IMR-90 (cell line): ENCODE data around the gene TAF4B. TPM values are rescaled to one million over a fixed set of nuclear protein-coding genes. Genes with fewer than 3 reads are reported as not detected.

Source experiments
- ATAC-seq: fragments of 200-7000 bp; cut with Tn5 transposase; 2 replicates; pipeline ENCODE4 v1.9.1; 2020; ENCODE audit warnings: low read depth, mild to moderate bottlenecking, moderate library complexity
- BruUV-seq: library from RNA; stranded (reverse); fragments of 400-500 nt; replicated peaks from 2 replicates; lab custom pipeline; 2021; lab: Mats Ljungman, UMichigan
- CTCF ChIA-PET: fragments of 300-600 bp; formaldehyde crosslinking; extraction: SDS; loops from one replicate; lab custom pipeline; 2021; ENCODE audit warnings: antibody characterized with exemption; lab: Yijun Ruan, JAX
- POLR2A ChIA-PET: fragments of 300-600 bp; sonication (Branson Sonifier 250); formaldehyde crosslinking; loops from one replicate; lab custom pipeline; 2022; ENCODE audit warnings: antibody characterized with exemption; ENCODE audit not compliant: unreplicated experiment; lab: Charles Lee
- DNase-seq: peaks from one replicate; pipeline ENCODE4 v3.0.0; 2013
- H2AFZ ChIP-seq: replicated peaks from 2 replicates; pipeline ENCODE3; 2013; ENCODE audit warnings: low read length, mild to moderate bottlenecking; ENCODE audit not compliant: poor library complexity
- H2AK5ac ChIP-seq: 2 replicates; pipeline ENCODE4 v1.6.1; 2013; ENCODE audit warnings: low read depth, low read length, inconsistent platforms
- H2AK9ac ChIP-seq: replicated peaks from 2 replicates; pipeline ENCODE3; 2013; ENCODE audit warnings: mild to moderate bottlenecking, low read depth, low read length, moderate library complexity; ENCODE audit not compliant: poor library complexity
- H2BK120ac ChIP-seq: 2 replicates; pipeline ENCODE4 v1.6.1; 2013; ENCODE audit warnings: low read depth, low read length, inconsistent platforms
- H2BK15ac ChIP-seq: 3 replicates; pipeline ENCODE4 v1.6.1; 2013; ENCODE audit warnings: low read depth, low read length, inconsistent platforms
- H2BK20ac ChIP-seq: 2 replicates; pipeline ENCODE4 v1.6.1; 2013; ENCODE audit warnings: low read depth, mild to moderate bottlenecking, inconsistent platforms, low read length, moderate library complexity
- H2BK5ac ChIP-seq: 2 replicates; pipeline ENCODE4 v1.6.1; 2013; ENCODE audit warnings: mild to moderate bottlenecking, low read depth, low read length, inconsistent platforms; ENCODE audit not compliant: poor library complexity, severe bottlenecking
- H3K14ac ChIP-seq: replicated peaks from 2 replicates; pipeline ENCODE4 v1.6.1; 2013; ENCODE audit warnings: low read depth, low read length, inconsistent platforms
- H3K18ac ChIP-seq: 2 replicates; pipeline ENCODE4 v1.6.1; 2013; ENCODE audit warnings: low read depth, low read length, control low read depth
- H3K23ac ChIP-seq: 2 replicates; pipeline ENCODE4 v1.6.1; 2013; ENCODE audit warnings: low read depth, low read length, inconsistent platforms
- H3K27ac ChIP-seq: 2 replicates; pipeline ENCODE4 v1.5.1; 2013; ENCODE audit warnings: mild to moderate bottlenecking, control low read depth, low read length; ENCODE audit not compliant: insufficient read depth
- H3K27me3 ChIP-seq: 2 replicates; pipeline ENCODE4 v1.6.1; 2013; ENCODE audit warnings: low read length; ENCODE audit not compliant: control insufficient read depth, insufficient read depth
- H3K36me3 ChIP-seq: 2 replicates; pipeline ENCODE4 v1.6.1; 2013; ENCODE audit warnings: low read length, mixed read lengths; ENCODE audit not compliant: control insufficient read depth, insufficient read depth
- H3K4ac ChIP-seq: 2 replicates; pipeline ENCODE4 v1.6.1; 2013; ENCODE audit warnings: low read depth, low read length, inconsistent platforms
- H3K4me1 ChIP-seq: 2 replicates; pipeline ENCODE4 v1.6.1; 2013; ENCODE audit warnings: low read length, mixed read lengths; ENCODE audit not compliant: control insufficient read depth, insufficient read depth
- H3K4me2 ChIP-seq: 2 replicates; pipeline ENCODE4 v1.6.1; 2013; ENCODE audit warnings: low read depth, mild to moderate bottlenecking, control low read depth, low read length, moderate library complexity
- H3K4me3 ChIP-seq: 2 replicates; pipeline ENCODE4 v1.5.1; 2013; ENCODE audit warnings: low read depth, mild to moderate bottlenecking, control low read depth, low read length, moderate library complexity; ENCODE audit not compliant: insufficient read depth
- H3K56ac ChIP-seq: 2 replicates; pipeline ENCODE4 v1.6.1; 2013; ENCODE audit warnings: low read length, inconsistent platforms; ENCODE audit not compliant: insufficient read depth; ENCODE audit errors: extremely low read depth
- H3K79me1 ChIP-seq, 2 experiments: 2 replicates each; pipeline ENCODE4 v1.6.1; 2013; ENCODE audit warnings: low read length in 2 of 2, inconsistent platforms in 1 of 2, low read depth in 1 of 2
- H3K9ac ChIP-seq: 2 replicates; pipeline ENCODE4 v1.6.1; 2013; ENCODE audit warnings: low read depth, low read length, control low read depth
- H3K9me1 ChIP-seq: 2 replicates; pipeline ENCODE4 v1.6.1; 2013; ENCODE audit warnings: low read length, inconsistent platforms; ENCODE audit not compliant: insufficient read depth
- H3K9me3 ChIP-seq: 2 replicates; pipeline ENCODE4 v1.6.1; 2013; ENCODE audit warnings: low read length; ENCODE audit not compliant: control insufficient read depth, insufficient read depth
- H4K20me1 ChIP-seq: 2 replicates; pipeline ENCODE4 v1.6.1; 2013; ENCODE audit warnings: low read length, inconsistent platforms; ENCODE audit not compliant: insufficient read depth
- H4K5ac ChIP-seq: 2 replicates; pipeline ENCODE4 v1.6.1; 2013; ENCODE audit warnings: mild to moderate bottlenecking, low read depth, low read length, control low read depth
- H4K8ac ChIP-seq, 2 experiments: 2 replicates each; pipeline ENCODE4 v1.6.1; 2013; ENCODE audit warnings: low read depth in 2 of 2, low read length in 2 of 2, control low read depth in 1 of 2, inconsistent platforms in 1 of 2
- H4K91ac ChIP-seq: 2 replicates; pipeline ENCODE4 v1.6.1; 2013; ENCODE audit warnings: low read depth, low read length, inconsistent platforms; ENCODE audit not compliant: insufficient read depth
- BHLHE40 ChIP-seq: fragments of 150-350 bp; IDR thresholded peaks from 2 replicates; pipeline ENCODE4 v1.6.1; 2016; ENCODE audit warnings: mild to moderate bottlenecking, low read depth, low read length
- CEBPB ChIP-seq: IDR thresholded peaks from 2 replicates; pipeline ENCODE4 v1.6.1; 2012; ENCODE audit warnings: low read depth, low read length, improper control_type of control experiment
- CHD1 ChIP-seq: IDR thresholded peaks from 2 replicates; pipeline ENCODE4 v1.6.1; 2012; ENCODE audit warnings: low read depth, low read length, improper control_type of control experiment
- ELK1 ChIP-seq: fragments of 150-350 bp; IDR thresholded peaks from 2 replicates; pipeline ENCODE4 v1.6.1; 2016; ENCODE audit warnings: low read depth, mild to moderate bottlenecking, low read length, moderate library complexity, borderline replicate concordance
- FOS ChIP-seq: fragments of 150-350 bp; IDR thresholded peaks from 2 replicates; pipeline ENCODE4 v1.6.1; 2016; ENCODE audit warnings: low read depth, low read length
- MAFK ChIP-seq: IDR thresholded peaks from 2 replicates; pipeline ENCODE4 v1.6.1; 2012; ENCODE audit warnings: low read depth, low read length, improper control_type of control experiment
- MAZ ChIP-seq: IDR thresholded peaks from 2 replicates; pipeline ENCODE4 v1.6.1; 2012; ENCODE audit warnings: low read depth, mild to moderate bottlenecking, low read length, improper control_type of control experiment, moderate library complexity, borderline replicate concordance
- MXI1 ChIP-seq: IDR thresholded peaks from 2 replicates; pipeline ENCODE4 v1.6.1; 2012; ENCODE audit warnings: low read depth, mild to moderate bottlenecking, low read length, moderate library complexity, borderline replicate concordance
- NFE2L2 ChIP-seq: fragments of 150-350 bp; IDR thresholded peaks from 2 replicates; pipeline ENCODE4 v1.6.1; 2016; ENCODE audit warnings: low read depth, mild to moderate bottlenecking, low read length
- POLR2A ChIP-seq: IDR thresholded peaks from 2 replicates; pipeline ENCODE4 v1.6.1; 2012; ENCODE audit warnings: mild to moderate bottlenecking, low read depth, low read length
- RAD21 ChIP-seq: IDR thresholded peaks from 2 replicates; pipeline ENCODE4 v1.6.1; 2012; ENCODE audit warnings: low read length, improper control_type of control experiment
- RCOR1 ChIP-seq: IDR thresholded peaks from 2 replicates; pipeline ENCODE4 v1.6.1; 2012; ENCODE audit warnings: mild to moderate bottlenecking, low read length, improper control_type of control experiment; ENCODE audit not compliant: insufficient replicate concordance
- RFX5 ChIP-seq: IDR thresholded peaks from 2 replicates; pipeline ENCODE4 v1.8.0; 2012; ENCODE audit warnings: low read depth, mild to moderate bottlenecking, low read length, moderate library complexity
- SMC3 ChIP-seq: fragments of 150-350 bp; IDR thresholded peaks from 2 replicates; pipeline ENCODE4 v1.6.1; 2016; ENCODE audit warnings: low read depth, mild to moderate bottlenecking, antibody characterized with exemption, low read length, moderate library complexity
- WGBS, 2 experiments: methylation state at CpG; one replicate each; pipeline versions ENCODE4 v1.1.5 to v1.1.7; 2013; ENCODE audit warnings: missing lambda C conversion rate in 2 of 2; ENCODE audit not compliant: insufficient read length in 1 of 2; ENCODE audit errors: extremely low coverage in 2 of 2; 5-methylcytosine and 5-hydroxymethylcytosine counted together
- dilution Hi-C: fragments of 300-500 bp; cut with HindIII; formaldehyde crosslinking; loops from one replicate; pipeline ENCODE4 v1.14.3; 2018; ENCODE audit warnings: low sequenced_read_pairs; ENCODE audit not compliant: unreplicated experiment
- in situ Hi-C: fragments of 300-500 bp; cut with MboI; formaldehyde crosslinking; loops from 3 replicates; pipeline ENCODE4 v1.14.3; 2019; ENCODE audit warnings: low sequenced_read_pairs, inconsistent platforms, mixed read lengths
- intact Hi-C: fragments of 100-400 bp; cut with micrococcal nuclease; formaldehyde crosslinking; loops from 2 replicates; pipeline ENCODE4 v1.10.0; 2022
- polyA plus RNA-seq, 3 experiments: library from polyadenylated mRNA; depleted of rRNA; stranded (reverse); fragments of >200 nt; gene quantifications; 2 replicates each; pipeline ENCODE4 v1.2.3, GENCODE V29; 2012; ENCODE audit warnings: low replicate concordance in 1 of 3
- total RNA-seq: library from RNA; depleted of rRNA; stranded (reverse); fragments of >200 nt; gene quantifications from 2 replicates; pipeline ENCODE4 v1.2.3, GENCODE V29; 2012

Gene TAF4B
- total and polyA plus RNA-seq, 2 of the 4 experiments (the other 2 are of a cell fraction) = 0.38 to 1.1 TPM

GRCh38 chr18:26421503-26421902 lies 195.3 kb downstream of the TAF4B start:
- Histone ChIP-seq H2BK5ac (no peak overlapping the region), H3K14ac (no peak overlapping the region), H2BK20ac (no peak overlapping the region), H2AK5ac (no peak overlapping the region), H3K4ac (no peak overlapping the region), H2BK15ac (no peak overlapping the region), H4K20me1 (no peaks in the 10 kb centered on the region), H2BK120ac (no peak overlapping the region), H4K91ac (no peak overlapping the region), H4K8ac (no peak overlapping the region), H3K18ac (no peak overlapping the region), H3K4me1 (no peaks in the 10 kb centered on the region), H2AK9ac (no peak overlapping the region), H3K79me1 (no peaks in the 10 kb centered on the region), H3K27ac (no peak overlapping the region), H3K36me3 (no peaks in the 10 kb centered on the region), H4K5ac (no peak overlapping the region), H3K9ac (no peak overlapping the region), H3K9me1 (no peaks in the 10 kb centered on the region), H2AFZ (no peak overlapping the region), H3K4me3 (no peak overlapping the region), H3K9me3 (no peaks in the 10 kb centered on the region), H3K27me3 (peaks cover 11% of the 10 kb centered on the region), H3K23ac (no peak overlapping the region), H3K56ac (no peak overlapping the region), H3K4me2 (no peak overlapping the region)
- no peak for TF ChIP-seq SMC3
- TF ChIP-seq RFX5 = no peak
- no peak for TF ChIP-seq NFE2L2
- TF ChIP-seq ELK1 = no peak
- TF ChIP-seq CHD1 = no peak
- no peak for TF ChIP-seq RCOR1
- TF ChIP-seq RAD21 = no peak
- TF ChIP-seq MXI1 = no peak
- TF ChIP-seq MAFK = no peak
- TF ChIP-seq CEBPB = no peak
- no peak for TF ChIP-seq MAZ
- TF ChIP-seq BHLHE40 = no peak
- TF ChIP-seq POLR2A = no peak
- TF ChIP-seq FOS = no peak
- ChIA-PET POLR2A (no interaction called here), CTCF (interaction anchor here (1.3 kb wide), 1 partner anchor 47 kb away, joined by 4 read pairs; no protein-coding TSS in a partner anchor)
- intact Hi-C loops (no loop called here), dilution Hi-C loops (no loop called here), in situ Hi-C loops (no loop called here)
- WGBS, 2 experiments = 83% methylated on average over 1 of the region's 6 CpGs; no CpG with 5 or more reads in 1 of the 2 experiments
- no TSS peak for BruUV-seq
- ATAC-seq = no peak
- DNase-seq = no peak
